ENCODE results near the gene TGFB1. TPM values are rescaled to one million over a fixed set of nuclear protein-coding genes. Genes with fewer than 3 reads are reported as not detected.
A peak's percentile ranks its signal among the peaks of the same experiment; 100 is the strongest.

The TGFB1 gene
- total RNA-seq, 1 donor from 2014 or later = 99.0 TPM

DNA sequence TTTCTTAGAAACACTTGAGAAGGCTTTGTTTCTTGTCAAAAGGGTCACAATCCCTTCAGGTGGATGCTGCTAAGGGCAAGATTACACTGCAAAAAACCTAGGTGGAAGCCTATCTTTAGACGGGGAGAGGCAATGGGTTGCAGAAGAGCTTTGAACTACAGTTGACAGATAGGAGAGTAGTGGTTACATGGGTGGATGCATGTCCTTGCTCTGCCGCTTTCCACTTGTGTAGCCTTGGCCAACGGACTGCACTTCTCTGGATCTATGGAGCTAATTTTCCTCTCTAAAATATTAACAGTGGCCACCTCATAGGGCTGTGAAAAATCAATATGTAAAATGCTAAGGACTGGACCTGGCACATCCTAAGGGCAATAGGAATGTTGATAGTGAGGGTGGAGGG, 44.9 kb upstream of the TGFB1 start:
- Histone ChIP-seq H3K4me1 (peaks cover 19% of the 10 kb centered on the region), H3K27me3 (no peaks in the 10 kb centered on the region), H3K9me3 (no peaks in the 10 kb centered on the region), H3K4me3 (peak overlapping the region; percentile 76), H3K27ac (peak overlapping the region; percentile 96), H3K36me3 (peaks cover 8% of the 10 kb centered on the region)
- intact Hi-C loops (cut with DNase I) = no loop called here
- no peak for TF ChIP-seq CTCF (IDR thresholded peaks at IDR 0.05)
- no peak for ATAC-seq
- no peak for DNase-seq

- peak overlapping the region; percentile 96 for H3K27ac ChIP-seq
- peak overlapping the region; percentile 76 for H3K4me3 ChIP-seq
- no peak for TF ChIP-seq CTCF (IDR thresholded peaks at IDR 0.05)
- DNase-seq (no peak), ATAC-seq (no peak)
- H3K36me3 ChIP-seq = peaks cover 2% of the 10 kb centered on the region
- peaks cover 19% of the 10 kb centered on the region for H3K4me1 ChIP-seq
- intact Hi-C loops (cut with DNase I) = no loop called here
- no peaks in the 10 kb centered on the region for H3K9me3 ChIP-seq
- no peaks in the 10 kb centered on the region for H3K27me3 ChIP-seq
These were observed 44.3 kb upstream of the TGFB1 start for GRCh38 chr19:41398050-41398418.

DNA sequence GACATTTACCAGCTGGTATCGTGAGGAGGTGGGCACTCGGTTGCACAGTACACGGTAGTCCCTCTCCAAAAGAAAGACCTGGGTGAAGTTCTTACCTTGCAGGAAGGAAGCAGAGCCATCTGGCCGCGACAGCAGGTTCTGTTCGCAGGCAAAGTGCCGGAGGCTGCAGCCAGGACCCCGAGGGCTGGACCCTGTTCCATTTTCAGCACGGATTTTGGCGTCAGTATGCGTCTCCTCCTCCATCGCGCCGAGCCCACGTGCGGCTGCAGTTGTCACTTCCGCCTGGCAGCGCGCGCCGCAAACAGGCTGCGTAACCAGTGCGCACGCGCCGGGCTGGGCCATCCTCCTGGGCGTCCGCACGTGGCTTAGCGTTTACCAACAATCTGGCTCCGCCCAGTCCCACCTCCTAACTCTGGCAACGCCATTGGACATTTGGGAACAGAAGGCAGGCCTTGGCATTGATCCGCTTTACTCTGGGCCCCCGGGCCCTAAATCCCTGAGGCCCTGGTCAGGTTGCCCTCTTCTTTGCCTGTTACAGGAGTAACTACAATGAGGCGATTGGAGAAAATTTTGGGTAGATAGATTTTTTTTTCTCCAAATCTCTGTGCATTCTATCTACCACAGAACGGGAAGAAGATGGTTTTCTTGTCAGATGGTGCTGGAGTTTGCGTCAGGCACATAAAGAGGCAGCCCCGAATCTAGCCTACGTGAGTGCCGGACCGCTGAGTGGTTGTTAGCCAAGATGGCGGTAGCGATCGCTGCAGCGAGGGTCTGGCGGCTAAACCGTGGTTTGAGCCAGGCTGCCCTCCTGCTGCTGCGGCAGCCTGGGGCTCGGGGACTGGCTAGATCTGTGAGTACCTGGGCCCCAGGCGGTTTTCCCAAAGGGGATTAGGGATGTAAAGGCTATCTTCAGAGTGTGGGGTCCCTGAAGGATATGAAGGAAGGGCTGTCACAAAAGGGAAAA, 43.6 kb upstream of the TGFB1 start, which contains the start of the genes BCKDHA and EXOSC5:
TSS of gene BCKDHA (plus strand) at position 733 of the 964 bp plus-strand sequence. CDS start at position 743, 10 bp downstream.
TSS of gene EXOSC5 (minus strand) at position 274 of the 964 bp plus-strand sequence. CDS start at position 243, 31 bp downstream.
- no peaks in the 10 kb centered on the region for H3K27me3 ChIP-seq
- H3K36me3 ChIP-seq = no peaks in the 10 kb centered on the region
- no peaks in the 10 kb centered on the region for H3K9me3 ChIP-seq
- ATAC-seq (peak; percentile 99), DNase-seq (peak; percentile 99)
- peak within 1 kb of the TSS; percentile 96 for H3K27ac ChIP-seq
- TF ChIP-seq CTCF (IDR thresholded peaks at IDR 0.05) = no peak
- intact Hi-C loops (cut with DNase I) = no loop called here
- peak within 1 kb of the TSS; percentile 76 for H3K4me3 ChIP-seq
- peaks cover 19% of the 10 kb centered on the region for H3K4me1 ChIP-seq

GRCh38 chr19:41395355-41395754, 41.6 kb upstream of the TGFB1 start:
- TF ChIP-seq CTCF (IDR thresholded peaks at IDR 0.05) = no peak
- no peaks in the 10 kb centered on the region for H3K27me3 ChIP-seq
- intact Hi-C loops (cut with DNase I) = no loop called here
- no peak overlapping the region for H3K4me3 ChIP-seq
- H3K36me3 ChIP-seq = peaks cover 16% of the 10 kb centered on the region
- DNase-seq (no peak), ATAC-seq (no peak)
- no peaks in the 10 kb centered on the region for H3K9me3 ChIP-seq
- H3K27ac ChIP-seq = no peak overlapping the region
- peaks cover 19% of the 10 kb centered on the region for H3K4me1 ChIP-seq

- Histone ChIP-seq H3K4me1 (peaks cover 4% of the 10 kb centered on the region), H3K27ac (no peak overlapping the region), H3K9me3 (no peaks in the 10 kb centered on the region), H3K4me3 (no peak overlapping the region), H3K27me3 (no peaks in the 10 kb centered on the region), H3K36me3 (peaks cover 33% of the 10 kb centered on the region)
- DNase-seq (no peak), ATAC-seq (no peak)
- intact Hi-C loops (cut with DNase I) = no loop called here
- TF ChIP-seq CTCF (IDR thresholded peaks at IDR 0.05) = no peak
These were observed 39.1 kb upstream of the TGFB1 start for GRCh38 chr19:41392775-41393174.

Measured in upper lobe of right lung (tissue), 1 donor.